Measurements from ENCODE around the gene FOXQ1.

- no peak for TF ChIP-seq CTCF (IDR thresholded peaks at IDR 0.05)
- no peak for TF ChIP-seq POLR2AphosphoS5 (IDR thresholded peaks at IDR 0.05)
- no peak for TF ChIP-seq POLR2A (IDR thresholded peaks at IDR 0.05)
Observed at GRCh38 chr6:1279065-1279464, 32.8 kb upstream of the FOXQ1 start.
